Endothelial cell of umbilical vein (primary cell): Measurements from ENCODE around the gene BZW1. TPM values are rescaled to one million over a fixed set of nuclear protein-coding genes. Genes with fewer than 3 reads are reported as not detected.

Experiments
- BruUV-seq: library from RNA; stranded (reverse); fragments of 400-500 nt; replicated peaks from 2 replicates; lab custom pipeline; 2021; lab: Mats Ljungman, UMichigan
- CTCF ChIA-PET: fragments of 300-600, 350-600 bp; sonication (Branson Sonifier 250); formaldehyde crosslinking; loops from one replicate; lab custom pipeline; 2021; ENCODE audit warnings: antibody characterized with exemption, inconsistent platforms; lab: Charles Lee
- POLR2A ChIA-PET: fragments of 300-600, 350-600 bp; sonication (Branson Sonifier 250); formaldehyde crosslinking; loops from one replicate; lab custom pipeline; 2021; ENCODE audit warnings: antibody characterized with exemption, inconsistent platforms; lab: Charles Lee
- DNase-seq: peaks from one replicate; pipeline ENCODE4 v3.0.0-alpha.2; 2011; ENCODE audit warnings: low read depth, low spot score
- FAIRE-seq: peaks from 2 replicates; lab custom pipeline; 2011; peaks lifted over from hg19 to GRCh38; lab: Jason Lieb, UNC
- H2AFZ ChIP-seq: 2 replicates; pipeline ENCODE4 v1.6.0; 2012; ENCODE audit warnings: low read depth, low read length, control low read depth, inconsistent platforms
- H3K27ac ChIP-seq: 2 replicates; pipeline ENCODE4 v1.5.1; 2011; ENCODE audit warnings: low read depth, mild to moderate bottlenecking, control low read depth, low read length, moderate library complexity; ENCODE audit not compliant: insufficient read depth
- H3K27me3 ChIP-seq, 2 experiments: 2 replicates each; pipeline versions ENCODE4 v1.6.0 to v1.6.1; 2011; ENCODE audit warnings: low read length in 2 of 2, mixed read lengths in 1 of 2; ENCODE audit not compliant: control insufficient read depth in 2 of 2, insufficient read depth in 2 of 2
- H3K36me3 ChIP-seq, 2 experiments: 2 replicates in 1 of 2; 3 replicates in 1 of 2; pipeline ENCODE4 v1.5.1; 2011; ENCODE audit warnings: low read length in 2 of 2, mild to moderate bottlenecking in 1 of 2, moderate library complexity in 1 of 2; ENCODE audit not compliant: control insufficient read depth in 2 of 2, insufficient read depth in 2 of 2; ENCODE audit errors: extremely low read depth in 1 of 2
- H3K4me1 ChIP-seq: 3 replicates; pipeline ENCODE4 v1.5.1; 2011; ENCODE audit warnings: mild to moderate bottlenecking, low read length; ENCODE audit not compliant: control insufficient read depth, insufficient read depth; ENCODE audit errors: extremely low read depth
- H3K4me2 ChIP-seq: 2 replicates; pipeline ENCODE4 v1.6.1; 2011; ENCODE audit warnings: low read length, control low read depth, mixed read lengths; ENCODE audit not compliant: insufficient read depth
- H3K4me3 ChIP-seq, 3 experiments: fragments of 200-600 bp in 1 of 3; sonication (generic), shearing (Covaris generic) in 1 of 3; replicated peaks in 1 of 3; 2 replicates each; pipeline ENCODE4 v1.5.1; 2011 to 2016; ENCODE audit warnings: control low read depth in 3 of 3, low read length in 3 of 3, mild to moderate bottlenecking in 2 of 3, inconsistent platforms in 1 of 3, low read depth in 1 of 3, moderate library complexity in 1 of 3; ENCODE audit not compliant: insufficient read depth in 1 of 3
- H3K79me2 ChIP-seq: 2 replicates; pipeline ENCODE4 v1.6.0; 2012; ENCODE audit warnings: low read length, inconsistent platforms; ENCODE audit not compliant: control insufficient read depth, insufficient read depth
- H3K9ac ChIP-seq: replicated peaks from 2 replicates; pipeline ENCODE3; 2011; ENCODE audit warnings: low read length, control low read depth; ENCODE audit not compliant: insufficient read depth; ENCODE audit errors: extremely low read depth
- H3K9me1 ChIP-seq: replicated peaks from 3 replicates; pipeline ENCODE4 v1.6.0; 2011; ENCODE audit warnings: mild to moderate bottlenecking, low read length; ENCODE audit not compliant: control insufficient read depth, insufficient read depth; ENCODE audit errors: extremely low read depth
- H3K9me3 ChIP-seq: replicated peaks from 2 replicates; pipeline ENCODE4 v1.5.1; 2012; ENCODE audit warnings: low read length, inconsistent platforms; ENCODE audit not compliant: control insufficient read depth, insufficient read depth
- H4K20me1 ChIP-seq: replicated peaks from 2 replicates; pipeline ENCODE3; 2011; ENCODE audit warnings: mild to moderate bottlenecking, low read length; ENCODE audit not compliant: control insufficient read depth, insufficient read depth; ENCODE audit errors: extremely low read depth
- CTCF ChIP-seq, 2 donors: IDR thresholded peaks; 1 replicate in 1 of 2; 2 replicates in 1 of 2; pipeline ENCODE4 v1.5.1; 2011; ENCODE audit warnings: low read length in 2 of 2, mild to moderate bottlenecking in 2 of 2, moderate library complexity in 2 of 2, control low read depth in 1 of 2, inconsistent platforms in 1 of 2, low read depth in 1 of 2; ENCODE audit not compliant: insufficient read depth in 1 of 2; ENCODE audit errors: extremely low read depth in 1 of 2
- EZH2 ChIP-seq: IDR thresholded peaks from 2 replicates; pipeline ENCODE4 v1.6.1; 2012; ENCODE audit warnings: borderline replicate concordance, low read depth, mild to moderate bottlenecking, moderate library complexity, low read length, inconsistent platforms; ENCODE audit not compliant: severe bottlenecking
- FOS ChIP-seq: IDR thresholded peaks from 2 replicates; pipeline ENCODE4 v1.6.1; 2011; ENCODE audit warnings: mild to moderate bottlenecking, low read length, moderate library complexity, borderline replicate concordance; ENCODE audit not compliant: insufficient read depth
- GATA2 ChIP-seq: IDR thresholded peaks from 2 replicates; pipeline ENCODE4 v1.7.0; 2011; ENCODE audit warnings: low read depth, mild to moderate bottlenecking, moderate library complexity, mixed read lengths, low read length; ENCODE audit not compliant: insufficient read length, insufficient read depth
- JUN ChIP-seq: IDR thresholded peaks from 2 replicates; pipeline ENCODE4 v1.6.1; 2011; ENCODE audit warnings: borderline replicate concordance, low read depth; ENCODE audit not compliant: insufficient read length, insufficient read depth
- MAX ChIP-seq: IDR thresholded peaks from 2 replicates; pipeline ENCODE4 v1.6.1; 2011; ENCODE audit not compliant: insufficient read depth, insufficient read length
- MYC ChIP-seq: IDR thresholded peaks from one replicate; pipeline ENCODE4 v1.6.1; 2011; ENCODE audit warnings: mild to moderate bottlenecking, low read depth, low read length
- POLR2A ChIP-seq: IDR thresholded peaks from 2 replicates; pipeline ENCODE4 v1.6.1; 2012; ENCODE audit warnings: low read depth, mild to moderate bottlenecking, control low read depth, low read length
- POLR2AphosphoS5 ChIP-seq: IDR thresholded peaks from 2 replicates; pipeline ENCODE4 v1.6.1; 2012; ENCODE audit warnings: low read depth, mild to moderate bottlenecking, control low read depth, low read length, moderate library complexity; ENCODE audit not compliant: insufficient read depth
- dilution Hi-C: fragments of 300-500 bp; cut with MboI; formaldehyde crosslinking; loops from one replicate; pipeline ENCODE4 v1.15.0; 2019; ENCODE audit warnings: low sequenced_read_pairs; ENCODE audit not compliant: extremely low pct_ligation_motif_present
- intact Hi-C: fragments of 100-400 bp; cut with micrococcal nuclease; formaldehyde crosslinking; loops from one replicate; pipeline ENCODE4 v1.10.0; 2022
- polyA plus RNA-seq, 4 experiments: library from polyadenylated mRNA; depleted of rRNA in 3 of 4; stranded (reverse) in 3 of 4; unstranded in 1 of 4; fragments of >200 nt; gene quantifications; 2 replicates each; pipeline versions ENCODE4 v1.2.1 to v1.2.3, GENCODE V29; 2011 to 2012; ENCODE audit warnings: missing spikeins in 1 of 4
- total RNA-seq: library from RNA; stranded (reverse); gene quantifications from 2 replicates; pipeline ENCODE4 v1.2.3, GENCODE V29; 2021

BZW1 gene
- total and polyA plus RNA-seq, 2 donors (not counting 3 experiments of a cell fraction or from before 2014, with no cell fraction given), result 174 to 353 TPM

GRCh38 chr2:200782251-200782650 is 29.5 kb upstream of the BZW1 start:
- peak overlapping the region; percentile 17 for H2AFZ ChIP-seq
- H3K27me3 ChIP-seq, result no peaks in the 10 kb centered on the region
- DNase-seq (no peak), FAIRE-seq (no peak)
- CTCF ChIA-PET, result no interaction called here
- intact Hi-C loops, result loop anchor here (10.0 kb wide), 1 partner anchor 377 kb away; no protein-coding TSS in a partner anchor
- TF ChIP-seq GATA2 (no peak), MAX (no peak), MYC (no peak), CTCF (IDR thresholded peaks at IDR 0.05; ENCODE audit: extremely low read depth in 1 of 2, insufficient read depth in 1 of 2, low read depth in 1 of 2, low read length in 2 of 2) (no peak), FOS (no peak), POLR2A (no peak), JUN (no peak), EZH2 (no peak), POLR2AphosphoS5 (no peak)
- peaks cover 52% of the 10 kb centered on the region for H3K4me1 ChIP-seq
- H3K9ac ChIP-seq, result no peak overlapping the region
- no peak overlapping the region for H3K27ac ChIP-seq
- H3K79me2 ChIP-seq, result no peaks in the 10 kb centered on the region
- POLR2A ChIA-PET, result no interaction called here
- H3K4me3 ChIP-seq, result no peak overlapping the region
- no peaks in the 10 kb centered on the region for H3K9me1 ChIP-seq
- H3K9me3 ChIP-seq, result no peaks in the 10 kb centered on the region
- no TSS peak for BruUV-seq
- H3K4me2 ChIP-seq, result no peak overlapping the region
- H4K20me1 ChIP-seq, result no peaks in the 10 kb centered on the region
- dilution Hi-C loops, result no loop called here
- no peaks in the 10 kb centered on the region for H3K36me3 ChIP-seq
